Stimulated activated CD4-positive, alpha-beta T cell treated with anti-CD3 and anti-CD28 coated beads, Interleukin-4, amount 100 ng/mL, for 1 hour (primary cell): ENCODE results near the gene DPM1.

Source experiments
- DNase-seq: peaks from one replicate; pipeline ENCODE4 v3.0.0-alpha.2; 2020

The DPM1 gene

DNA sequence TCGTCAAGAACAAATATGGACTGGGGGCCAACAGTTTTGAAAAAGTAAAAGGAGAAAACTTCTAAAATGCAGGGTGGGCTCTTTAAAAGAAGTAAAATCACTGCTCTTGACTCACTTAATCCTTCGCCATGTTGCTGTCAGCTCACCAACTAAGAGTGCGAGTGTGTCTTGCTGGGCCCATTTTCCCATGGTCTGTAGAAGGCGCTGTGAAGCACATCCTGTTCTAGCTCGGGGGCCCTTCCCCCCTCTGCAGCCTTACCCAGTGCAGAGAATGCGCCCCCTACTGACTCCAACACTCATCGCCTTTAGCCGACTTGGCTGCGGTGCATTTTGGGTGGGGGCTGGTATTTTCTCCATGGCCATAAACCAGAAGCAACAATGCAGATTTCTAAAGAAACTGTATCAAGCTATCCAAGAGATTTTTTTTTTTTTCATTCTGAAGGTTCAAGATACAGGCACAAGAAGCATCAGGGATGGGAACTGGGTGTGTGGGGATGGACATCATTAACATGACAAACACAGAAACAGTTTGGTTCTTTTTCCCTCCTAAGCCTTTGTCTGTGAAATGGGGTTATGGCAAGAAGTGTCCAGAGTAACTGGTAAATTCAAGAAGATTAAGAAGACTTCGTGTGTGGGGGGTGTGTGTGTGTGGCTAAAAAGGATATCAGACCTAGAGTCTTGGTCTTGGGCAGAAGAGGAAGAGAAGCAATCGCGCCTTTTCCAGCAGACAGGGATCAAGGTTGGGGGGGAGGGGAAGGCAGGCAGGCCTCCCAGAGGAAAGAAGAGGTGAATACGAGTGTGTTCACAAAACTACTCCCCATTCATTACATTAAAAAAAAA lies 28.8 kb downstream of the DPM1 start:
- DNase-seq, result peak; percentile 87

GRCh38 chr20:50928469-50928868 lies 29.9 kb downstream of the DPM1 start:
- no peak for DNase-seq

DNA sequence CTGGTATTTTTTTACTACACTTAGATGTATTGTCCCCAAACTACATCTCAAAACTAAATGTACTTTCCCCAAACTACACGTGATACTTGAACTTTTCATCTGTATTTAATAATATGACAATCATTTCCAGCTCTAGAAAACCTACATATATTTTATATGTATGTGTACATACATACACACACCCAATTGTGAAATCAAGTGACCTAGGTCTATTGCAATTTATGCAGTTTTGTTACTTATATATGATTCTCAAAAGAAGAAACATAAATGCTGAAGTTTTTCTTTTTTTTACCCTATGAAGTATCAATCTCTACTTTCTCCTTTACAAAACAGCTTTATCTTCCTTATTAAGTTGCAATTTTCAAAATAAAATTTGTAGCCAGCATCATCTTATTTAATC lies 31.8 kb downstream of the DPM1 start:
- DNase-seq, result no peak

DNA sequence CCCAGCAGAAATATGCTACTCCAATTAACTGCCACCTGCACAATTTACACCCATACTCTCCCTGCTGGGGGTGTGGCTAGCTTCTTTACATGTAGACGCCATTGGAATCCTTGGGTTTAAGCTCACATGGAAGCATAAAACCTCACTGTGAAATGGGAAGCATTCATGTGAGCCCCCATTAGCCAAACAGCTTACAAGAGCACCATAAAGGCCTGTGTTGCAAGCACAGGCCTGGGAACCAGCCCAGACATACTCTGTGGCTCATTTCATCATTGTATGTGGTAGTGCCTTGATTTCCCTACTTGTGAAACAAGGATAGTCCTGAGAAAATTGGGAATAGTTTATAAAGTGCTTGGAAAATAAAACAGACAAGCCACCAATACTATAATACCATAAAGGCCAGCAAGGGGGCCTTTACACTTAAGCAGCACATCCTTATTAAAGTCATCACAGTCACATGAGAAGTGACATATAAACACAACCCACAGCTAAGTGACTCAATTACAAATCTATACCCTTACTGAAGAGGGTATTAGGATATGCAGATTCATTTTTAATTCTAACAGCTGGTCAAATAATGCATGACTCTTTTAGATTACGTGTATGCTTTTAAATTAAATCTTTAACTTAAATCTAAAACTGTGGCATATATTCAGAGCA lies 33.9 kb downstream of the DPM1 start:
- DNase-seq, result no peak

GRCh38 chr20:50921803-50922501 lies 36.4 kb downstream of the DPM1 start:
- no peak for DNase-seq

- no peak for DNase-seq
Measured at GRCh38 chr20:50920997-50921396, 37.3 kb downstream of the DPM1 start.

DNA sequence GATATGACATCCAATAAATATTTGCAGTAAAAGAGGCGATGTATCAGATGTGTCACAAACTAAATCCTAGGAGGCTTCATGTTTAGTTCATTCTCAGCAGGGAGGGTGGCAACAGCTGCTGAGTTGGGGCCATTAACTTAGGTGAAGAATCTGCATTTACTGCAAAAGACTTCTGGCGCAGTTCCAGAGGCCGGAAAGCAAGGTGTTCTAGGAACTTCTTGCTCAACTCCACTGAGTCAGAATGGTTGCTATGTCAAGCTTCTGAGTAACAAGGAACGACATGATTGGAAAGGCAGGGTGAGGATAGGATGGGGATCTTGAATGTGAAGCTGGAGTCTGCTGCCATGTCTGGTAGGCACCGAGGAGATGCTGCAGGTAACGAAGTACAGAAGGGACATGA lies 38.8 kb downstream of the DPM1 start:
- DNase-seq, result no peak

DNA sequence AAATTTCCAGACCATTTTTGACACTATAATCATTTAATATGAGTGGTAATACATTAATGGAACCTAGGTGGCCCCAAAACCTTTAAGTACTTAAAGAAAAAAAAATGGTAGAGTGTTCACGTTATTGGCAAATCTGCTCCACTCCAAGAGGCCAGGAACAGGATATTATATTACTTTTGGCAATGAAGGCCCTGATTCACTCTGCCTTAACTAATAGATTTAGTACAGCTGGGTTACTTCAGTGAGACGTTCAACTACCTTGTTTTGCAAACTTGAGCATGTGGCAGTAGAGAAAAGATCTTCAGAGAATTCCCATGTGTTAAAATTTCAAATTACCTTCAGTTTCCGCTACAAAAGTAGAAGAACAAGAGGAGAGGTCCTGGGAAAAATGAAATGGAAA lies 39.9 kb downstream of the DPM1 start:
- DNase-seq, result no peak

DNA sequence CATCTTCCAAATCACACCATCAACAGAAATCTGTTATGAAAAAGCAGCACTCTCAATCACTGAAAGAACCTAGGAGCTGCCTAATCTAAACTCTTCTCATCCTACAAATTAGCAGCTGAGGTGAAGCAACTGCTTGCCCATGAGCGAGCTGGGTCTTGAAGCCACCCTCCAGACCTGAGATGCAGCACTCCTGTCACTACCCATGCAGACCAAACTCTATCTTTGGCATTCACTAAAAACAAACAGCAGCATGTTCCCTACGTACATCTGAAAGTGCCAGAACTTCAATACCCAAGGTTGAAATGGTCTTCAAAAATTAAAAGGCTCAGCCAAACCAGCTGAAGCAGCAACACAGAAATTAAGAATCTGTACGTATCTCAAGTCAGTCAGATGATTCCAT lies 41.4 kb downstream of the DPM1 start:
- no peak for DNase-seq

DNA sequence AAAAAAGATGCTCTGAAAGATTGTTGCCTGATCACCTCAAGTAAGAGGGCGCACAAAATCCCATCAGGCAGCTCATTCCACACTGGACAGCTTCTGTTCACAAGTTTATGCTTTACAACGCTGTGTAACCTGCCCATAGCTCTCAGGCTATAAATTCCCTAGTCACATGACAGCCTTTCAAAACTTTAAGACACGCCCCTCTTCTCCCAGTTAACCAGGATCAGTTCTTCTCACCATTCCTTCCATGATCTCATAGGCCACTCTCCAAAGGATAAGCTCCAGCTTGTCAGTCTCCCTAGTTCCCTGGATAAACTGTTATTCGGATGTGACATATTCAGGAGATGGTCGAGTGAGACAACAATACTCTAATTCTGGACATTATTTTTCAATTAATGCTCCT lies 42.1 kb downstream of the DPM1 start:
- DNase-seq, result no peak

DNA sequence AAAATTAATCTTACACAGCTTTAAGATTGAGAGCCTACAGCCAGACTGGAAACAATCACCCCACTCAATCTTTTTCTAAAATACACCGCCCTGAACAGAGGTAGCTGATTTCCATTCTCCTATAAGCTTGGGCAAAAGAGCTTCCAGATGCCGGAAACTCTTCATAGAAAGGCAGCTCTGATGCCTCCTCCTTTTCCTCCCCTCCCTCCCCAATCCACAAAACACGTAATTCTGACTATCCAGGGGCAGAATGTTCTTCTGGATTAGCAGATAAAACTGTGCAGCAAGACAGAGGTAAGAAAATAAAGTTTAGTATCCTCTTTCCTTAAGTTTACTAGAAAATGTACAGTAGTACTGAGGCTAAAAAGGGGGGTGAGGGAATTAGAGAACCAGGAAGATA lies 42.9 kb downstream of the DPM1 start:
- DNase-seq, result no peak

DNA sequence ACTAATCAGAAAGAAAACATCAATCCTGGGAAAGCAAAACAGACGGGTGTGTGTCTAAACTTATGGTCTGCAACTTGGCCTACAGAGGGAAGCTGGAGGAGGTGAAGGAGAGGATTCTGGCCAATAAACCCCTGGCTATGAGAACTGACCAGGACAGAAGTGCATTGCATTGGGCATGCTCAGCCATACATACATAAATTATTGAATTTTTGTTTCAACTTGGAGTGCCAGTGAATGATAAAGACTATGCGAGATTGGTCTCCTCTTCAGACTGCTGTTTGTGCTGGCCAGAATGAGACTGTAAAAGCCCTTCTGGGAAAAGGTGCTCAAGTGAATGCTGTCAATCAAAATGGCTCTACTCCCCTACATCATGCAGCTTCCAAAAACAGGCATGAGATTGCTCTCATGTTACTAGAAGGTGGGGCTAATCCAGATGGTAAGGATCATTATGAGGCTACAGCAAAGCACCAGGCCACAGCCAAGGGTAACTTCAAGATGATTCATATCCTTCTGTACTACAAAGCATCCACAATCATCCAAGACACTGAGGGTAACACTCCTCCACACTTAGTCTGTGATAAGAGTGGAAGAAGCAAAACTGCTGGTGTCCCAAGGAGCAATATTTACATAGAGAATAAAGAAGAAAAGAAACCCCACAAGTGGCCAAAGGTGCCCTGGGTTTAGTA lies 44.5 kb downstream of the DPM1 start:
- no peak for DNase-seq

DNA sequence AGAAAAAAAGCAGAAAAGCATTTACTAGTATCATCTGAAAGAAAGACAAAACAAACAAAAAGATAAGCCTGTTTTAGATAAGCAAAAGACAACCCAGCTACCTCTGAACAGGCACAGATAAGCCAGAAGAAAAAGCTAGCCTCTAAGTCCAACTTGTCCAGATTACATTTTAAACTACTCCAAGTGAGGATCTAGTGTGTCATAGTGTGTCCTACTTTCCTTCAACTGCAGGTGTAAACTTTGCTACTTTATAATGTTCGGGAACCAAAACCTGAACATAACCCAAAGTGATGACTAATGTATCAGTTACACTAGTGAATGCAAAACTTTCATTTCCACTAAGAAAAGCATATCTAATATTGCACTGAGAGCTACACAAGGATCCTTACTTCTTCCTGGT lies 46.6 kb downstream of the DPM1 start:
- DNase-seq, result no peak

- no peak for DNase-seq
Measured at GRCh38 chr20:50911030-50911429, 47.3 kb downstream of the DPM1 start.

GRCh38 chr20:50909413-50909812 lies 48.9 kb downstream of the DPM1 start:
- no peak for DNase-seq

DNA sequence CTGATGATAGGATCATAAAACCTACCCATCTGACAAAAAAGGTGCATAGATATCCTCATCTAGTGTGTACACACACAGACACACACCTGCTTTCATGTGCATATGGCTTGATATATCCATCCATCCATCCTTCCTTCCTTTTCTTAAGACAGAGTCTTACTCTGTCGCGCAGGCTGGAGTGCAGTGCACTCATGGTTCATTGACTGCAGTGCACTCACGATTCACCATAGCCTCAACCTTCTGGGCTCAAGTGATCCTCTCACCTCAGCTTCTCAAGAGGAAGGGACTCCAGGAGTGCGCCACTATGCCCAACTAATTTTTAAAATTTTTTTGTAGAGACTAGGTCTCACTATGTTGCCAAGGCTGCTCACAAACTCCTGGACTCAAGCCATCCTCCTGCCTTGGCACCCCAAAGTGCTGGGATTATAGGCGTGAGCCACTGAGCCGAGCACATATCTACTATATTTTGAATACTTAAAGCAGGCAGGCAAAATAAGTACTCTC lies 54.2 kb downstream of the DPM1 start:
- no peak for DNase-seq

DNA sequence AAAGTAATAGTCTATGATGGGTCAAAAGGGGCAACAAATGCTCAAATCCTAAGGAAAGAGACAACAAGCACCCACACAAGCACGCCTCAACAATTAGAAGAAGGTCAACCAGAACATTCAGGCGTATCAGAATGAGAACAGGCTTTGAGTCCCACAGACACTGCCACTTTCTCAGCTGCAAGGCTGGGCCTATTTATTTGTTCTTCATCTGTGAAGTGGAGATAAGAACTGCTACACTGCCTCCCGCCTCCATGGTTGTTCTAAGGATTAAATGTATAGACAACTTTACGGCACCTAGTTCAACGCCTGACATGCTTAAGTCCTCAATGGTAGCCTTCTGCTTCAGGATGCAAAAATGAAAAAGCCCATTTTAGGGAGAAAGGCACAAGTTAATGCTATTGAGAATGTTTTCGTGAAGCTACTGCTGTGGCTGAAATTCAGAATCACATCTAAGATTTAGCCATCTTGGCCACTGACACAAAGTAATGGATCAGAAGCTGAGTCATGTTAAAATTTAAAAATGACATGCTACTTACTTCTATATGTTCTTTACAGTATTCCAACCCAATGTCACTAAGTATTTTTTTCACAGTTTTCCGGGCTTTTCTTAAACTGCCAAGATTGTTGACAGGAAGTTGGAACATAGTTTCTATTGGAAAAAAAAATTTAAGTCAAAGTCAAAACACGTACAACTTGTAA lies 54.8 kb downstream of the DPM1 start:
- no peak for DNase-seq

GRCh38 chr20:50901301-50901700 lies 57.0 kb downstream of the DPM1 start:
- no peak for DNase-seq

GRCh38 chr20:50900261-50900660 lies 58.1 kb downstream of the DPM1 start:
- DNase-seq, result no peak

GRCh38 chr20:50898475-50898874 lies 59.9 kb downstream of the DPM1 start:
- DNase-seq, result no peak

DNA sequence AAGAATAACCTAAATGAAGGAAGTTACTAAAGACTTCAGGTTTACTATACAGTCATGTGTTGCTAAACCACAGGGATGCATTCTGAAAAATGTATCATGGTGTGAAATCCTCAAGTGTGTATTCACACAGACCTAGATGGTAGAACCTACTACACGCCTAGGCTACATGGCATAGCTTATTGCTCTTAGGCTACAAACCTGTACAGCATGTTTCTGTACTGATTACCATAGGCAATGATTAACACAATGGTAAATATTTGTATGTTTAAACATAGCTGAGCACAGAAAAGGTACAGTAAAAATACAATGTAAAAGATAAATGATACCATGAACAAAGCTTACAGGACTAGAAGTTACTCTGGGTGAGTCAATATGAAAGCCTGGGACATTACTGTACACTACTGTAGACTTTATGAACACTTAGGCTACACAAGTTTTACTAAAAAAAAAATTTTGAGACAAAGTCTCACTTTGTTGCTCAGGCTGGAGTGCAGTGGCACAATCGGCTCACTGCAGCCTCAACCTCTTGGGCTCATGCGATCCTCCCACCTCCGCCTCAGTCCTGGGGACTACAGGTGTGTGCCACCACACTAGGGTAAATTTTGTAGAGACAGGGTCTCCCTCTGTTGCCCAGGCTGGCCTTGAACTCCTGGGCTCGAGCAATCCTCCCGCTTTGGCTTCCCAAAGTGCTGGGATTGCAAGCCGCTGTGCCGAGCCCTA lies 63.1 kb downstream of the DPM1 start:
- DNase-seq, result no peak

GRCh38 chr20:50893620-50894019 lies 64.7 kb downstream of the DPM1 start:
- DNase-seq, result no peak
